B cell (primary cell): Measurements from ENCODE around the gene CDKN1C. TPM values are rescaled to one million over a fixed set of nuclear protein-coding genes. Genes with fewer than 3 reads are reported as not detected.

ENCODE experiments used
- ATAC-seq: fragments of 200-7000 bp; cut with Tn5 transposase; one replicate; pipeline ENCODE4 v1.10.0; 2021; ENCODE audit warnings: low read depth, mild to moderate bottlenecking, moderate number of reproducible peaks, moderate library complexity
- CTCF ChIA-PET: fragments of 350-600 bp; sonication (Branson Sonifier 250); formaldehyde crosslinking; loops from one replicate; lab custom pipeline; 2021; ENCODE audit warnings: antibody characterized with exemption, inconsistent platforms; lab: Charles Lee
- POLR2A ChIA-PET: fragments of 350-600 bp; sonication (Branson Sonifier 250); formaldehyde crosslinking; loops from one replicate; lab custom pipeline; 2021; ENCODE audit warnings: antibody characterized with exemption; lab: Charles Lee
- DNase-seq: peaks from one replicate; pipeline ENCODE4 v3.0.0; 2013
- H2AFZ ChIP-seq: 2 replicates; pipeline ENCODE4 v1.6.1; 2012; ENCODE audit warnings: mild to moderate bottlenecking, low read depth, low read length; ENCODE audit not compliant: insufficient read depth, poor library complexity, severe bottlenecking
- H3K27ac ChIP-seq, 2 donors: 1 replicate in 1 of 2; 2 replicates in 1 of 2; pipeline ENCODE4 v1.5.1; 2012 to 2013; ENCODE audit warnings: low read length in 2 of 2, mild to moderate bottlenecking in 2 of 2, moderate library complexity in 1 of 2
- H3K27me3 ChIP-seq, 4 experiments: fragments of 200-600 bp in 1 of 4; sonication (generic) in 1 of 4; replicated peaks in 1 of 4; 1 replicate in 2 of 4; 2 replicates in 2 of 4; pipeline versions ENCODE4 v1.6.1 to v1.7.0; 2013 to 2016; ENCODE audit warnings: low read length in 3 of 4, mild to moderate bottlenecking in 2 of 4, mixed read lengths in 1 of 4, moderate library complexity in 1 of 4; ENCODE audit not compliant: insufficient read depth in 4 of 4, control insufficient read depth in 3 of 4; ENCODE audit errors: control extremely low read depth in 1 of 4
- H3K36me3 ChIP-seq, 2 experiments: replicated peaks in 1 of 2; 1 replicate in 1 of 2; 2 replicates in 1 of 2; pipeline versions ENCODE4 v1.6.1 to v1.7.1; 2013; ENCODE audit warnings: low read length in 1 of 2; ENCODE audit not compliant: insufficient read depth in 2 of 2, control insufficient read depth in 1 of 2; ENCODE audit errors: control extremely low read depth in 1 of 2, extremely low read depth in 1 of 2
- H3K4me1 ChIP-seq, 2 donors: fragments of 200-600 bp in 1 of 2; sonication (generic) in 1 of 2; 1 replicate in 1 of 2; 2 replicates in 1 of 2; pipeline versions ENCODE4 v1.5.1 to v1.6.1; 2013 to 2017; ENCODE audit warnings: low read length in 2 of 2; ENCODE audit not compliant: control insufficient read depth in 2 of 2, insufficient read depth in 2 of 2
- H3K4me2 ChIP-seq: replicated peaks from 2 replicates; pipeline ENCODE3; 2012; ENCODE audit warnings: mild to moderate bottlenecking, low read depth, low read length; ENCODE audit not compliant: poor library complexity, severe bottlenecking
- H3K4me3 ChIP-seq, 5 experiments: fragments of 200-600 bp in 1 of 5; sonication (generic) in 1 of 5; 1 replicate in 3 of 5; 2 replicates in 2 of 5; pipeline versions ENCODE4 v1.5.1 to v1.7.0; 2011 to 2016; ENCODE audit warnings: low read length in 4 of 5, mild to moderate bottlenecking in 4 of 5, low read depth in 2 of 5, control low read depth in 1 of 5, moderate library complexity in 1 of 5; ENCODE audit not compliant: insufficient read depth in 1 of 5; ENCODE audit errors: control extremely low read depth in 1 of 5, extremely low read depth in 1 of 5
- H3K79me2 ChIP-seq: fragments of 200-600 bp; sonication (generic); one replicate; pipeline ENCODE4 v1.6.0; 2016; ENCODE audit warnings: low read length; ENCODE audit not compliant: control insufficient read depth, insufficient read depth
- H3K9ac ChIP-seq: fragments of 200-600 bp; sonication (generic); 2 replicates; pipeline ENCODE4 v1.6.1; 2017; ENCODE audit warnings: mild to moderate bottlenecking, low read length, moderate library complexity
- H3K9me3 ChIP-seq, 3 donors: one replicate each; pipeline versions ENCODE4 v1.6.1 to v1.7.1; 2013; ENCODE audit warnings: low read length in 2 of 3; ENCODE audit not compliant: control insufficient read depth in 2 of 3, insufficient read depth in 1 of 3; ENCODE audit errors: control extremely low read depth in 1 of 3
- H4K20me1 ChIP-seq: 2 replicates; pipeline ENCODE4 v1.6.0; 2012; ENCODE audit warnings: mild to moderate bottlenecking, low read length; ENCODE audit not compliant: insufficient read depth, control insufficient read depth, poor library complexity, severe bottlenecking
- H3K27ac Mint-ChIP-seq: one replicate; pipeline ENCODE4 v1.8.0; 2021; ENCODE audit warnings: mixed read lengths
- H3K27me3 Mint-ChIP-seq: one replicate; pipeline ENCODE4 v1.8.0; 2021; ENCODE audit warnings: mixed read lengths
- H3K4me1 Mint-ChIP-seq: one replicate; pipeline ENCODE4 v1.8.0; 2021; ENCODE audit warnings: mixed read lengths
- H3K4me3 Mint-ChIP-seq: one replicate; pipeline ENCODE4 v1.8.0; 2021; ENCODE audit warnings: mixed read lengths
- H3K9me3 Mint-ChIP-seq: one replicate; pipeline ENCODE4 v1.8.0; 2022; ENCODE audit warnings: mixed read lengths; ENCODE audit not compliant: insufficient read depth
- EZH2 ChIP-seq: IDR thresholded peaks from 2 replicates; pipeline ENCODE4 v1.6.1; 2012; ENCODE audit warnings: borderline replicate concordance, low read depth, mild to moderate bottlenecking, moderate library complexity, low read length; ENCODE audit not compliant: insufficient read depth, poor library complexity, severe bottlenecking
- WGBS: methylation state at CpG from one replicate; pipeline ENCODE4 v1.1.5; 2013; ENCODE audit warnings: missing lambda C conversion rate; ENCODE audit not compliant: insufficient coverage; 5-methylcytosine and 5-hydroxymethylcytosine counted together
- intact Hi-C: fragments of 100-400 bp; cut with micrococcal nuclease; formaldehyde crosslinking; loops from one replicate; pipeline ENCODE4 v1.10.0; 2022
- polyA plus RNA-seq: library from polyadenylated mRNA; depleted of rRNA; stranded (reverse); fragments of >200 nt; gene quantifications from 2 replicates; pipeline ENCODE4 v1.2.3, GENCODE V29; 2012
- total RNA-seq, 2 donors: library from RNA; stranded (reverse); fragments of 120-200 nt in 1 of 2; gene quantifications; 1 replicate in 1 of 2; 2 replicates in 1 of 2; pipeline versions ENCODE4 v1.2.3 to v1.2.4, GENCODE V29; 2013 to 2022
- TF ChIP-seq, protein P1 (sequence below): fragments of 200-600 bp; IDR thresholded peaks from one replicate; pipeline ENCODE4 v1.8.0; 2022; ENCODE audit warnings: antibody characterized with exemption, mild to moderate bottlenecking

Gene CDKN1C
- total and polyA plus RNA-seq, 2 donors (not counting 1 experiment from before 2014, with no cell fraction given): 0.58 to 8.0 TPM

DNA sequence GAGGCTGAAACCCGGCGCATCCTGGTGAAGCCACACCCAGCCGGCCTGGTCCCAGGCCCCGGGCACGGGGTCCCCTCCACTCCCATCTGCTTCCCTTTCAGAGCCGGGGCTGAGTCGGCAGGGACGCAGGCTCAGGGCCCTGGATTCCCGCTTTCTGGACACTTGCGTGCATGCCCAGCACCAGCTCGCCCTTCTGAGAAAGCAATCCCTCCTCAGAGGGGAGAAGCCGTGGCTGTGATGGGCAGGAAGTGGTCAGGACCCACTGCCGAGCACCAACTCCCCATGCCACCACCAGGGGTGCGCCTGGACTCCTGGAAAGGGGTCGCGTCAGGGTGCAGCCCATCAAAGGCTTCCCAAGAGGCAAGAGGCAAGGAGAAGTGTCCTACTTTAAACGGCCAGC is 15.1 kb downstream of the CDKN1C start:
- H3K79me2 ChIP-seq: no peaks in the 10 kb centered on the region
- ATAC-seq: no peak
- Mint-ChIP-seq H3K4me3 (no peak overlapping the region), H3K4me1 (peaks cover 11% of the 10 kb centered on the region), H3K27me3 (peaks cover 45% of the 10 kb centered on the region), H3K9me3 (peaks cover 2% of the 10 kb centered on the region), H3K27ac (no peak overlapping the region)
- peaks cover 6 to 9% of the 10 kb centered on the region in 2 donors for H3K4me1 ChIP-seq
- H3K9ac ChIP-seq: no peak overlapping the region
- peaks cover 0 to 27% (median 0%) of the 10 kb centered on the region in 3 donors for H3K9me3 ChIP-seq
- H2AFZ ChIP-seq: no peak overlapping the region
- TF ChIP-seq, protein P1, sequence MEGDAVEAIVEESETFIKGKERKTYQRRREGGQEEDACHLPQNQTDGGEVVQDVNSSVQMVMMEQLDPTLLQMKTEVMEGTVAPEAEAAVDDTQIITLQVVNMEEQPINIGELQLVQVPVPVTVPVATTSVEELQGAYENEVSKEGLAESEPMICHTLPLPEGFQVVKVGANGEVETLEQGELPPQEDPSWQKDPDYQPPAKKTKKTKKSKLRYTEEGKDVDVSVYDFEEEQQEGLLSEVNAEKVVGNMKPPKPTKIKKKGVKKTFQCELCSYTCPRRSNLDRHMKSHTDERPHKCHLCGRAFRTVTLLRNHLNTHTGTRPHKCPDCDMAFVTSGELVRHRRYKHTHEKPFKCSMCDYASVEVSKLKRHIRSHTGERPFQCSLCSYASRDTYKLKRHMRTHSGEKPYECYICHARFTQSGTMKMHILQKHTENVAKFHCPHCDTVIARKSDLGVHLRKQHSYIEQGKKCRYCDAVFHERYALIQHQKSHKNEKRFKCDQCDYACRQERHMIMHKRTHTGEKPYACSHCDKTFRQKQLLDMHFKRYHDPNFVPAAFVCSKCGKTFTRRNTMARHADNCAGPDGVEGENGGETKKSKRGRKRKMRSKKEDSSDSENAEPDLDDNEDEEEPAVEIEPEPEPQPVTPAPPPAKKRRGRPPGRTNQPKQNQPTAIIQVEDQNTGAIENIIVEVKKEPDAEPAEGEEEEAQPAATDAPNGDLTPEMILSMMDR: no peak
- TF ChIP-seq EZH2: no peak
- no peaks in the 10 kb centered on the region for H3K36me3 ChIP-seq
- ChIA-PET CTCF (no interaction called here), POLR2A (no interaction called here)
- H3K27me3 ChIP-seq: peaks cover 0 to 38% (median 14%) of the 10 kb centered on the region in 4 experiments
- intact Hi-C loops: no loop called here
- H4K20me1 ChIP-seq: no peaks in the 10 kb centered on the region
- 64% methylated on average over 12 of the region's 17 CpGs for WGBS
- H3K27ac ChIP-seq: no peak overlapping the region
- no peak overlapping the region for H3K4me2 ChIP-seq
- H3K4me3 ChIP-seq: no peak overlapping the region
- no peak for DNase-seq

DNA sequence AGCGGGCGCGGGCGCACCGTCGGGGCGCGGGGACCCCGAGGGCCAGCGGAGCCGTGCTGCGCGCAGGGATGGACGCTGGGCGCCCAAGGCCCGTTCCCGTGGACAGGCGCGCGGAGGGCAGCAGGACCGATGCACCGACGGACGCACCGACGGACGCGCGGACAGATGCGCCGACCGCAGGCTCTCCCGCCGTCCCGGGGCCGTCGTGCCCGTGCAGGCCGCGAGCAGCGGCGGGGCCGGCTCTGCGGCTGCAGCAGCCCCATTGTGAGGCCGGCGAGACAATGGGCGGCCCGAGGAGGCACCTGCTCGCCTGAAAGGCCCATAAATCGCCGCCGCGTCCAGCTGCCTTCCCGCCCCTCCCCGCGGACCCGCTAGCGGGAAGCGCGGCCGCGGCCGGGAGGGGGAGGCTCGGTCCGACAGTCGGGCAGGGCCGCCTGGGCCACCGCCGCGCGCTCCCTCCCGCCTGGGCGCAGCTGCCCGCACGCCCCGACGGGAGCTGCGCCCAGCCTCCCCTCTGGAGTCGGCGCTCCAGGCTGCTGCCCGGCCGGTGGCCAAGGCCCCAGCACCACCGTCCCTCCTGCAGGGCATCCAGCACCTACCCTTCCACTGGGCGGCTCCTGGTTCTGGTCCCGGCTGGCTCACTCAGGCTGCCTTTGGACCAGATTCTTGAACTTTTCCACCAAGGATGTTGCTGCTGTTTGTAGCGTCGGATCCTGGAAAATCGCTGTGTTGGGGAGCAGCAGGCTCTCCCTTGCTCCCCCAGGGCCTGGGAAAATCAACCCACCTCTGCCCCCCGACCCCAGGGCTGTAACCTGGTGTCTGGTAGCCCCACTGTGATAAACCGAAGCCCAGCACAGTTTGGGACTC is 15.8 kb downstream of the CDKN1C start:
- DNase-seq (no peak), ATAC-seq (no peak)
- no peak overlapping the region for H3K4me3 ChIP-seq
- H3K79me2 ChIP-seq: no peaks in the 10 kb centered on the region
- peaks cover 11% of the 10 kb centered on the region for H3K4me1 Mint-ChIP-seq
- peaks cover 0 to 37% (median 14%) of the 10 kb centered on the region in 4 experiments for H3K27me3 ChIP-seq
- H3K27ac ChIP-seq: no peak overlapping the region
- POLR2A ChIA-PET: no interaction called here
- no peak overlapping the region for H3K9ac ChIP-seq
- peaks cover 2% of the 10 kb centered on the region for H3K9me3 Mint-ChIP-seq
- H3K36me3 ChIP-seq: no peaks in the 10 kb centered on the region
- CTCF ChIA-PET: no interaction called here
- H3K27ac Mint-ChIP-seq: no peak overlapping the region
- H3K9me3 ChIP-seq: peaks cover 0 to 21% (median 0%) of the 10 kb centered on the region in 3 donors
- H4K20me1 ChIP-seq: no peaks in the 10 kb centered on the region
- intact Hi-C loops: no loop called here
- WGBS: 34% methylated on average over 89 of the region's 90 CpGs
- H2AFZ ChIP-seq: no peak overlapping the region
- H3K4me1 ChIP-seq: peaks cover 6 to 9% of the 10 kb centered on the region in 2 donors
- H3K4me3 Mint-ChIP-seq: no peak overlapping the region
- TF ChIP-seq, protein P1: no peak
- no peak for TF ChIP-seq EZH2
- peaks cover 45% of the 10 kb centered on the region for H3K27me3 Mint-ChIP-seq
- H3K4me2 ChIP-seq: no peak overlapping the region
